Coronary artery (tissue), 2 donors: ENCODE results near the gene CST5.
"Not testable (repeated sequence)": the region's sequence is repeated elsewhere in the genome, so short reads cannot be mapped to it uniquely, and the experiment has no call there.

Experiments
- DNase-seq: peaks from one replicate; pipeline ENCODE4 v3.0.0-alpha.2; 2017; ENCODE audit warnings: low spot score
- H3K27ac ChIP-seq, 2 donors: fragments of 200-600 bp; sonication (generic); one replicate each; pipeline ENCODE4 v1.5.1; 2016 to 2019
- H3K4me3 ChIP-seq: fragments of 200-600 bp; sonication (generic); 2 replicates; pipeline ENCODE4 v1.5.1; 2016; ENCODE audit warnings: mild to moderate bottlenecking, moderate library complexity
- CTCF ChIP-seq: fragments of 200-600 bp; sonication (generic); IDR thresholded peaks from one replicate; pipeline ENCODE4 v1.5.1; 2019; ENCODE audit warnings: antibody characterized with exemption

Gene CST5

DNA sequence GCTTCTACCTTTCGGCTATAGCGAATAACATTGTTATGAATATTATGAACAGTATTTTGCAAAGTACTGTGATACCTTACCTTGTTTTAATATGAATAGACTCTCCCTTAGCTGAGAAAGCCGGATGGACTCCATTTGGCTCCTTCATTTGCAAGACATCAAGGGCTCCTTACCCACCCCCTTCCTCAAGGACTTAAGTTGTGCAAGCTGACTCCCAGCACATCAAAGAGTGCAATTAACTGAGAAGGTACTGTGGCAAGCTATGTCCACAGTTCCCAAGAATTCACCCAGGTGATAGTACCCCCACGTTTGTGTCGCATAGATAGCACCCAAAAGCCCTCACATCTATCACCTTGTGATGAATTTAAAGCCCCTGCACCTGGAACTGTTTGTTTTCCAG lies 11.2 kb downstream of the CST5 start:
- Histone ChIP-seq H3K27ac (no peak overlapping the region), H3K4me3 (no peak overlapping the region)
- DNase-seq = no peak
- no peak for TF ChIP-seq CTCF

- Histone ChIP-seq H3K27ac (no peak overlapping the region), H3K4me3 (no peak overlapping the region)
- TF ChIP-seq CTCF = no peak
- no peak for DNase-seq
Observed at GRCh38 chr20:23867152-23867776, 12.3 kb downstream of the CST5 start.

DNA sequence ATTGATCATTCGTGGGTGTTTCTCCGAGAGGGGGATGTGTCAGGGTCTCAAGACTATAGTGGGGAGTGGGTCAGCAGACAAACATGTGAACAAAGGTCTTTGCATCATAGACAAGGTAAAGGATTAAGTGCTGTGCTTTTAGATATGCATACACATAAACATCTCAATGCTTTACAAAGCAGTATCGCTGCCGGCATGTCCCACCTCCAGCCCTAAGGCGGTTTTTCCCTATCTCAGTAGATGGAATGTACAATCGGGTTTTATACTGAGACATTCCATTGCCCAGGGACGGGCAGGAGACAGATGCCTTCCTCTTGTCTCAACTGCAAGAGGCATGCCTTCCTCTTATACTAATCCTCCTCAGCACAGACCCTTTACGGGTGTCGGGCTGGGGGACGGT lies 18.8 kb downstream of the CST5 start:
- not testable (repeated sequence) for H3K27ac ChIP-seq, DNase-seq, H3K4me3 ChIP-seq

DNA sequence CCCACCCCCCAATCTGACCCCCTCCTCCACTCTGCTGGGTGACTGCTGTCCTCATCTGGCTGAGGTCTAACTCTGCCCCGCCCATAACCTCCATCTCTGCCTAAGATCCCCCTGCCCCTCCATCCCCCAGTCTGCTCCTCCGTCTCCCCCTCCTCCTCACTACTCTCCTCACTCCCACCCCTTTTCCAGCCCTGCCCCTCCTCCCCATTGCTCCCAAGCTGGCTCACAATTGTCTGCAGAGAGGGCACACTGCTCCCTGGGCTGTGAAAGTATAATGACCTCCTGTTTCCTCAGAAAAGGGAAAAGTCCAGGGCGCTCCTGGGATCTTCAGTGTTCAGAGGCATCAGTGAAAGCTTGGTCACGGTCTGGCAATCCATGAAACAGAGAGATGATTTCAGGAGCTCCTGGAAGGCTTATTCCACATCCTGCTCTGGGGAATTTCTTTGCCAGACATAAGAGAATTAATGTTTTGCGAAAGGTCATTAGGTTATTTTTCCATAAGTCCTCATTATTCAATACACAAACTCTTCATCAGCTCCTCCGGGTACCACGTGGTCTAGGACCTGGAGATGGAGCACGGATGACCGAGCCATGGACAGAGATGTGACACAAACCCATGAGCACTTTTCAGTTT lies 21.5 kb downstream of the CST5 start:
- Histone ChIP-seq H3K4me3 (no peak overlapping the region), H3K27ac (no peak overlapping the region)
- no peak for TF ChIP-seq CTCF
- no peak for DNase-seq

- DNase-seq = no peak
- Histone ChIP-seq H3K27ac (no peak overlapping the region), H3K4me3 (no peak overlapping the region)
- no peak for TF ChIP-seq CTCF
Observed at GRCh38 chr20:23856736-23857135, 22.8 kb downstream of the CST5 start.

DNA sequence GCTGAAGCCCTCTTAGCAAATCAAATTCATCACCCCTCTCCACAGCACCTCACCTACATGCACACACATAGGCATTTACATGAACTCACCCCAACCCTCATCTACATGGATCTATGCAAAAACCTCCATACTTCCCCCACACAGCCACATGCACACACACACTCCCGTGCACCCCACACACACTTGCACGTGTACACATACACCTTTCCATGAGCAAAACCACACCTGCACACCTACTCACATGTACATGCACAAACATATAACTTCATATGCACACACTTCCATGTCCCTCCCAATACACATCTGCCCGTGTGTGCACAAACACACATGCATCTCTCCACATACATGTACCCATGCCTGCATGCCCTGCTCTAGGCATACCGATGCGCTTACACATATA lies 23.3 kb downstream of the CST5 start:
- no peak overlapping the region for H3K4me3 ChIP-seq
- no peak for TF ChIP-seq CTCF
- H3K27ac ChIP-seq = no peak overlapping the region
- no peak for DNase-seq

DNA sequence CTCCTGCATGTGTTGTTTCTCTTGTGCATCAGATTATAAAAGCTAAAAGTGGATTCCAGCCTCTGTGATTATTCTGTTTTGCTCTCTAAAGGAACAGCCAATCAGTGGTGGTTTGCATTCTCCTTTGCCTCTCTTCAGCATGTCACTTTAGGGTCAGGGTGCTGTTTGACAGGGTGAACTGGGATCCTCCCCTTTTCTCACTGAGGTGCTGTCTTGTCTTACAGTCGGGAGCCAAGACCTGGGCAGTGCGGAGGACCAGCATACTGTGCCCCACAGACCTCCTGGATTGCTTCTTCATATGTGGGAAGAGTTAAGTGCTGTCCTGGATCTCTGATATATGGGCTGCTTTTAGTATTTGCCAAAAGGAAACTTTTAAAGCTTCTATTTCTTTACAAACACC lies 37.9 kb downstream of the CST5 start:
- H3K4me3 ChIP-seq = no peak overlapping the region
- no peak for DNase-seq

More for the DNA sequence above, 37.9 kb downstream of the CST5 start:
- no peak overlapping the region for H3K27ac ChIP-seq
- TF ChIP-seq CTCF = no peak
